RWPE1 (cell line): ENCODE results near the gene SLC22A31.
"Not testable (repeated sequence)": the region's sequence is repeated elsewhere in the genome, so short reads cannot be mapped to it uniquely, and the experiment has no call there.

Experiments used
- CTCF ChIA-PET: fragments of 350-600 bp; sonication (Branson Sonifier 250); formaldehyde crosslinking; extraction: SDS; loops from one replicate; lab custom pipeline; 2021; lab: Yijun Ruan, JAX
- POLR2A ChIA-PET: fragments of 400-600 bp; formaldehyde crosslinking; extraction: SDS; loops from one replicate; lab custom pipeline; 2020; ENCODE audit warnings: antibody characterized with exemption; ENCODE audit not compliant: low non-redundant PET; lab: Yijun Ruan, JAX
- DNase-seq: peaks from one replicate; pipeline ENCODE4 v3.0.0; 2012; ENCODE audit warnings: low spot score
- H3K27ac ChIP-seq: fragments of 450-650 bp; 2 replicates; pipeline ENCODE4 v1.5.1; 2017
- TF ChIP-seq, protein P1 (sequence below): fragments of 450-650 bp; conservative IDR thresholded peaks from 2 replicates; pipeline ENCODE4 v1.5.1; 2017; ENCODE audit warnings: low read depth, mild to moderate bottlenecking

SLC22A31 gene

GRCh38 chr16:89200124-89200849 lies at the start of gene SLC22A31:
Gene SLC22A31, minus strand, starts transcription at chr16:89200537. Its CDS starts 36 bp downstream, at chr16:89200501.
- TF ChIP-seq, protein P1, sequence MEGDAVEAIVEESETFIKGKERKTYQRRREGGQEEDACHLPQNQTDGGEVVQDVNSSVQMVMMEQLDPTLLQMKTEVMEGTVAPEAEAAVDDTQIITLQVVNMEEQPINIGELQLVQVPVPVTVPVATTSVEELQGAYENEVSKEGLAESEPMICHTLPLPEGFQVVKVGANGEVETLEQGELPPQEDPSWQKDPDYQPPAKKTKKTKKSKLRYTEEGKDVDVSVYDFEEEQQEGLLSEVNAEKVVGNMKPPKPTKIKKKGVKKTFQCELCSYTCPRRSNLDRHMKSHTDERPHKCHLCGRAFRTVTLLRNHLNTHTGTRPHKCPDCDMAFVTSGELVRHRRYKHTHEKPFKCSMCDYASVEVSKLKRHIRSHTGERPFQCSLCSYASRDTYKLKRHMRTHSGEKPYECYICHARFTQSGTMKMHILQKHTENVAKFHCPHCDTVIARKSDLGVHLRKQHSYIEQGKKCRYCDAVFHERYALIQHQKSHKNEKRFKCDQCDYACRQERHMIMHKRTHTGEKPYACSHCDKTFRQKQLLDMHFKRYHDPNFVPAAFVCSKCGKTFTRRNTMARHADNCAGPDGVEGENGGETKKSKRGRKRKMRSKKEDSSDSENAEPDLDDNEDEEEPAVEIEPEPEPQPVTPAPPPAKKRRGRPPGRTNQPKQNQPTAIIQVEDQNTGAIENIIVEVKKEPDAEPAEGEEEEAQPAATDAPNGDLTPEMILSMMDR, result no peak
- ChIA-PET CTCF (interaction anchor here (0.6 kb wide), 1 partner anchor 40 kb away, joined by 3 read pairs; no protein-coding TSS in a partner anchor), POLR2A (no interaction called here)
- no peak for DNase-seq
- H3K27ac ChIP-seq, result no peak within 1 kb of the TSS

DNA sequence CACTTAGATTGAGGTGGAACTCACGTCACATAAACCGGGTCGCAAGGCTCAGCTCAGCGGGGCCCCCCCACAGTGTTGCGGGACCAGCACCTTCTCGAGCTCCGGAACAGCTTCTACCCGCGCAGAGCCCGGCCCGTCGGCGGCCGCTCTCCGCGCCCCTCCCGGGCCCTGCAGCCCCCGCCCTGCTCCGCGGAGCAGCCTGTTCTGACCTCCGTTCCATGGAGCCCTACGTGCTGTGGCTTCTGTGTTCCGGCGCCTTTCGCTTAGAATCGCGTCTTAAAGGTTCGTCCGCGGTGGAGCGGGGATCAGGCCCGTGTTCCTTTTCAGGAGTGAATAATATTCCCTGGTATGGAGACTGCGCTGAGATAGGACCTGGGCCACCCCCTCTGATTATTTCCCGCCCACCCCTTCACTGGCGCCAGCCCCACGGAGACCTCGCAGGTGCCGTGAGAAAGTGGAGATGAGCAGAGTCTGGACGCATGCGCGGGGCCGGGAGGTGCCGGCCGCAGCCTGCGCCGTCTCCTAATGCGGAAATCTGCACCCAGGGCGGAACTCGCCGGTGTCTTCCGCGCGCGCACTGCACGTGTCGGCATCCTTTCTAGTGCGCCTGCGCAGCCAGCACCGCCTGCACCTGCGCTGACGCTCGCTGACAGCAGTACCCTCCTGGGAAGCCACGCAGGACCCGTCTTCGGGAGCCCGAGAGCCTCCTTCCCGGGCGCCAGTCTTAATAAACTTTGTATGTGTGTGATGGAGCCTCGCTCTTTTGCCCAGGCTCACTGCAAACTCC lies 48.1 kb upstream of the SLC22A31 start:
- TF ChIP-seq, protein P1, result no peak
- DNase-seq, result no peak
- H3K27ac ChIP-seq, result peak overlapping the region; percentile 76; the same call in 1 of the 2 replicates
- ChIA-PET POLR2A (no interaction called here), CTCF (no interaction called here)

GRCh38 chr16:89247734-89248075 lies 47.4 kb upstream of the SLC22A31 start:
- peak overlapping the region; percentile 76 for H3K27ac ChIP-seq
- POLR2A ChIA-PET, CTCF ChIA-PET, DNase-seq: not testable (repeated sequence)

DNA sequence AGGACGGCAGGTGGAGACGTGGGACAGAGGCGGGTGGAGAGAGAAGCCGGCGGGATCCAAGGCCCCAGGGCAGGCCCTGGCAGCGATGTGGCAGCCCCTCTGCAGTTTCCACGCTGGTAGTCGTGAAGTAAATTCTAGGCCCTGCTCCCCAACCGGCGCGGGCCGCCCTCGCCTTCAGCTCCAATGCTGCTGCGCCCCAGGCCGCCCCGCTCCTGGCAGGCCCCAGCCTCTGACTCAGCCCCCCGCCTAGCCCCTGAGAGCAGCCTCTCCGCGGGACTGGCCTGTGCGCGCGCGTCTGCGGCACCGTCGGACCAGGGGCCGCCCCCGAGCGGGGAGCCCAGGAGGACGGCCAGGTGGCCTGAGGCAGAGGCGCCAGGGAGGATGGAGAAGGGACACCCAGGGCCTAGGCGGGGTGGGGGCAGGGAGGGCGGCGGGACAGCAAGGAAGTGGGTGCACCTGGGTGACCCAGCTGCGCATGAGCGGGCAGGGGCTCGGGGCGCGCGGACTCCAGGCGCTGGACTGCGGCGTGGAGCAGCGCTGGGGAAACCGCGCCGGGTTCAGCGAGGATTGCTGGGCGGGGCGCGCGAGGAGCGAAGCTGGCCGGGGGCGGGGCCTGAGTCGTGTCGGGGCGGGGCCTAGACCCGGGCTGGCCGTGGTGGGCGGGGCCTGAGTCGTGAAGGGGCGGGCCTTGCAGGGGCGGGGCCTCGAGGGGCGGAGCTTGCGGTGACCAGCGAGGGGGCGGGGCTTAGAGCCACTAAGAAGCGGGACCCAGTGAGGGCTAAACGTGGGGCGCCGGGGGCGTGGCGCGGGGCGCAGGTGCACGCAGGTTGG lies 46.8 kb upstream of the SLC22A31 start:
- peak overlapping the region; percentile 76 for H3K27ac ChIP-seq
- TF ChIP-seq, protein P1, result no peak
- peak; percentile 95 for DNase-seq
- ChIA-PET CTCF (interaction anchor here (0.6 kb wide), 1 partner anchor 97 kb away, joined by 3 read pairs; no protein-coding TSS in a partner anchor), POLR2A (interaction anchor here (0.6 kb wide), 1 partner anchor 147 kb away, joined by 10 read pairs; no protein-coding TSS in a partner anchor)

DNA sequence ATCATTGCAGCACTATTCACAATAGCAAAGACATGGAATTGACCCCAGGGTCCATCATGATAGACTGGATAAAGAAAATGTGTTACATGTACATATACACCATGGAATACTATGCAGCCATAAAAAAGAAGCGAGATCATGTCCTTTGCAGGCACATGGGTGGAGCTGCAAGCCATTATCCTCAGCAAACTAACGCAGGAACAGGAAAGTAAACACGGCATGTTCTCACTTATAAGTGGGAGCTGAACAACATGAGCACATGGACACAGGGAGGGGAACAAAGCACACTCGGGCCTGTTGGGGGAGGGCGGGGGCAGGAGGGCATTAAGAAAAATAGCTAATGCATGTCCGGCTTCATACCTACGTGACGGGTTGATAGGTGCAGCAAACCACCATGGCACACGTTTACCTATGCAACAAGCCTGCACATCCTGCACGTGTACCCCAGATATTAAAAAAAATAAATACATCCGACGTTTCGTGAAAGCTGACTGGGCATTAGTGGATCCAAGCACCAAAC lies 46.1 kb upstream of the SLC22A31 start:
- DNase-seq, result no peak
- H3K27ac ChIP-seq, result peak overlapping the region; percentile 76
- TF ChIP-seq, protein P1, result no peak
- POLR2A ChIA-PET, result interaction anchor here (0.6 kb wide), 1 partner anchor 146 kb away, joined by 10 read pairs; no protein-coding TSS in a partner anchor
- CTCF ChIA-PET, result interaction anchor here (0.6 kb wide), 1 partner anchor 98 kb away, joined by 3 read pairs; no protein-coding TSS in a partner anchor

- H3K27ac ChIP-seq, result peak overlapping the region; percentile 23; the same call in 1 of the 2 replicates
- no peak for DNase-seq
- POLR2A ChIA-PET, result no interaction called here
- CTCF ChIA-PET, result interaction anchor here (0.6 kb wide), 1 partner anchor 253 kb away, joined by 3 read pairs; no protein-coding TSS in a partner anchor
- TF ChIP-seq, protein P1, result no peak
Observed at GRCh38 chr16:89244754-89245153, 44.4 kb upstream of the SLC22A31 start.

DNA sequence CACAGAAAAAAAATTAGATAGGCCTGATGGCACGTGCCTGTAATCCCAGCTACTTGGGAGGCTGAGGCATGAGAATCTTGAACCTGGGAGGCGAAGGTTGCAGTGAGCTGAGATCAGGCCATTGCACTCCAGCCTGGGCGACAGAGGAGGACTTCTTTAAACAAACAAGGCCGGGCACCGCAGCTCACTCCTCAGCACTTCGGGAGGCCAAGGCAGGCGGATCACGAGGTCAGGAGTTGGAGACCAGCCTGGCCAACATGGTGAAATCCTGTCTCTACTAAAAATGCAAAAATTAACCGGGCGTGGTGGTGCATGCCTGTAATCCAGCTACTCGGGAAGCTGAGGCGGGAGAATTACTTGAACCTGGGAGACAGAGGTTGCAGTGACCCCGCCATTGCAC lies 43.9 kb upstream of the SLC22A31 start:
- DNase-seq, POLR2A ChIA-PET: not testable (repeated sequence)
- CTCF ChIA-PET, result interaction anchor here (0.6 kb wide), 1 partner anchor 254 kb away, joined by 3 read pairs; no protein-coding TSS in a partner anchor
- peak overlapping the region; percentile 23; the same call in 1 of the 2 replicates for H3K27ac ChIP-seq
